Measurements from ENCODE around the gene PIP5KL1. TPM values are rescaled to one million over a fixed set of nuclear protein-coding genes. Genes with fewer than 3 reads are reported as not detected.

Gene PIP5KL1
- total and polyA plus RNA-seq, 2 of the 8 experiments (the other 6 are each of a cell fraction or from before 2014, with no cell fraction given) = 13.4 to 15.4 TPM

- Histone ChIP-seq H3K79me1 (ENCODE audit: low read depth, low read length) (peaks cover 31% of the 10 kb centered on the region), H3K27me3 (replicated peaks in 1 of 4; ENCODE audit: control insufficient read depth in 3 of 4, extremely low read depth in 1 of 4, insufficient read depth in 3 of 4, low read length in 3 of 4) (no peaks in the 10 kb centered on the region), H3K56ac (replicated peaks; ENCODE audit: insufficient read length, low read depth, low read length) (no peak overlapping the region), H3K4ac (replicated peaks; ENCODE audit: insufficient read length, low read depth, low read length) (no peak overlapping the region), H3K9ac (replicated peaks in 1 of 4; ENCODE audit: extremely low read depth in 1 of 4, low read depth in 3 of 4, low read length in 3 of 4) (no peak overlapping the region), H3K4me3 (ENCODE audit: extremely low read depth in 1 of 4, insufficient read depth in 2 of 4, low read depth in 3 of 4, low read length in 4 of 4) (no peak overlapping the region), H2BK15ac (ENCODE audit: low read length) (no peak overlapping the region), H3K9me3 (ENCODE audit: insufficient read depth in 2 of 2, low read depth in 1 of 2, low read length in 1 of 2) (no peaks in the 10 kb centered on the region), H3K18ac (ENCODE audit: extremely low read depth, low read length) (no peak overlapping the region), H4K20me1 (replicated peaks in 1 of 2; ENCODE audit: control insufficient read depth in 1 of 2, insufficient read depth in 2 of 2, low read length in 2 of 2) (peaks cover 22 to 46% of the 10 kb centered on the region in 2 experiments), H3K79me2 (ENCODE audit: control insufficient read depth in 1 of 2, insufficient read depth in 2 of 2, low read length in 2 of 2) (peaks cover 5 to 97% of the 10 kb centered on the region in 2 experiments; a peak in 3 of 4 replicates), H3K36me3 (ENCODE audit: control insufficient read depth in 2 of 4, insufficient read depth in 4 of 4, low read length in 3 of 4) (no peaks in the 10 kb centered on the region), H3K23me2 (ENCODE audit: low read depth, low read length) (no peaks in the 10 kb centered on the region), H2BK12ac (ENCODE audit: low read depth, low read length) (peak overlapping the region; percentile 84; the same call in 1 of the 2 replicates), H2BK120ac (replicated peaks; ENCODE audit: low read depth, low read length) (no peak overlapping the region), H2BK20ac (ENCODE audit: low read length) (no peak overlapping the region), H3K23ac (ENCODE audit: insufficient read length) (no peak overlapping the region), H3K14ac (ENCODE audit: insufficient read length) (no peak overlapping the region), H3K4me2 (ENCODE audit: insufficient read depth in 1 of 2, low read depth in 2 of 2, low read length in 2 of 2) (no peak overlapping the region), H2BK5ac (ENCODE audit: low read depth, low read length) (peak overlapping the region; percentile 93; the same call in 1 of the 2 replicates), H3K27ac (ENCODE audit: low read depth, low read length) (no peak overlapping the region), H4K91ac (replicated peaks; ENCODE audit: insufficient read length, low read length) (no peak overlapping the region), H2AFZ (ENCODE audit: low read length) (no peak overlapping the region), H4K5ac (ENCODE audit: insufficient read length, low read depth, low read length) (no peak overlapping the region), H2AK5ac (ENCODE audit: low read depth, low read length) (peak overlapping the region; percentile 60), H3K4me1 (replicated peaks in 1 of 4; ENCODE audit: control insufficient read depth in 3 of 4, insufficient read depth in 4 of 4, low read length in 3 of 4) (peaks cover 0 to 51% (median 23%) of the 10 kb centered on the region in 4 experiments; a peak in 6 of 7 replicates), H4K8ac (ENCODE audit: extremely low read depth, insufficient read depth, low read length) (no peak overlapping the region)
- WGBS, 2 experiments (ENCODE audit: extremely low coverage in 1 of 2, insufficient coverage in 1 of 2, insufficient read length in 1 of 2, insufficient replicate concordance in 2 of 2, low coverage in 1 of 2, low lambda C conversion rate in 2 of 2, missing lambda C conversion rate in 1 of 2) = 83% methylated on average over 8 of the region's 8 CpGs; no CpG with 5 or more reads in 1 of the 2 experiments
- ChIA-PET POLR2A (ENCODE audit: partially characterized antibody) (interaction anchor here (0.8 to 0.9 kb wide), 2 partner anchors 9 to 12 kb away, joined by 3 to 4 read pairs; no protein-coding TSS in a partner anchor), CTCF (ENCODE audit: partially characterized antibody) (interaction anchor here (0.6 to 35.5 kb wide), 7 partner anchors 9 to 744 kb away, joined by 3 to 825 read pairs (median 4); no protein-coding TSS in a partner anchor)
- DNase-seq (ENCODE audit: low read depth in 1 of 2, low spot score in 2 of 2) (no peak), FAIRE-seq (no peak)
- no peak for TF ChIP-seq CTCF (IDR thresholded peaks at IDR 0.05; ENCODE audit: control extremely low read depth in 1 of 3, insufficient read depth in 1 of 3, low read depth in 1 of 3, low read length in 3 of 3)
- TF ChIP-seq BRCA1 (IDR thresholded peaks at IDR 0.05; ENCODE audit: low read depth, low read length) = no peak
- TF ChIP-seq JUN (IDR thresholded peaks at IDR 0.05; ENCODE audit: low read depth, low read length) = no peak
- no peak for TF ChIP-seq BACH1 (IDR thresholded peaks at IDR 0.05; ENCODE audit: low read length)
- TF ChIP-seq TAF1 (IDR thresholded peaks at IDR 0.05; ENCODE audit: low read depth, low read length) = no peak
- no peak for TF ChIP-seq CHD1 (IDR thresholded peaks at IDR 0.05; ENCODE audit: low read depth, low read length)
- TF ChIP-seq PHF8 (conservative IDR thresholded peaks at IDR 0.05; ENCODE audit: low read depth, low read length) = no peak
- TF ChIP-seq CREB1 (IDR thresholded peaks at IDR 0.05) = no peak
- no peak for TF ChIP-seq KDM5A (IDR thresholded peaks at IDR 0.05; ENCODE audit: low read length)
- no peak for TF ChIP-seq ZNF274 (IDR thresholded peaks at IDR 0.05; ENCODE audit: borderline replicate concordance, extremely low read depth, low read length)
Measured at GRCh38 chr9:127966416-127967150, 36.0 kb upstream of the PIP5KL1 start.
